PC-3 (cell line): ENCODE measurements around the gene FOXP1.

ENCODE experiments used
- EZH2 ChIP-seq: fragments of 300-600 bp; sonication (generic); IDR thresholded peaks from one replicate; pipeline ENCODE4 v1.6.1; 2017; ENCODE audit warnings: antibody characterized with exemption, mild to moderate bottlenecking, low read length; ENCODE audit not compliant: unreplicated experiment
- EZH2phosphoT487 ChIP-seq: fragments of 300-600 bp; sonication (generic); IDR thresholded peaks from 2 replicates; pipeline ENCODE4 v1.6.1; 2018; ENCODE audit warnings: mild to moderate bottlenecking, antibody characterized with exemption, low read length, borderline replicate concordance
- TF ChIP-seq, protein P1 (sequence below): fragments of 300-600 bp; sonication (generic); conservative IDR thresholded peaks from 2 replicates; pipeline ENCODE4 v1.5.1; 2017; ENCODE audit warnings: antibody characterized with exemption, low read depth, mild to moderate bottlenecking, low read length

DNA sequence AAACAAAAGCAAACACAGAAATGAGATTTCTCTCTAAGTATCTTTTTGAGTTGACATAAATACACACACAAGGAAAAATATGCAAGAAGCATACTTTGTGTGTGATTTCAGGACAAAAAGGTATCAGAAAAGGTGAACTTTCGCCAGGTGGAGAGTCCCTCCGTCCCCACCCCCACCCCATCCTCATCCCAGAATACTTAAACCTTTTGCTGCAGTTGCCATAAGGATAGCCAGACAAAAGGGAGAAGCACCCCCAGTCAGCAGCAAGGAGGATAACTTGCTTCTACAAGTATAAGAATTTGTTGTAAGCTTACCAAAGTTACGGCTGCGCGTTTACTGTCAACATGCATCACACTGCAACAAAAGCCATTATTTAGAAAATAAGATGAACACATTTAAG, 10.3 kb downstream of the FOXP1 start:
- TF ChIP-seq, protein P1, sequence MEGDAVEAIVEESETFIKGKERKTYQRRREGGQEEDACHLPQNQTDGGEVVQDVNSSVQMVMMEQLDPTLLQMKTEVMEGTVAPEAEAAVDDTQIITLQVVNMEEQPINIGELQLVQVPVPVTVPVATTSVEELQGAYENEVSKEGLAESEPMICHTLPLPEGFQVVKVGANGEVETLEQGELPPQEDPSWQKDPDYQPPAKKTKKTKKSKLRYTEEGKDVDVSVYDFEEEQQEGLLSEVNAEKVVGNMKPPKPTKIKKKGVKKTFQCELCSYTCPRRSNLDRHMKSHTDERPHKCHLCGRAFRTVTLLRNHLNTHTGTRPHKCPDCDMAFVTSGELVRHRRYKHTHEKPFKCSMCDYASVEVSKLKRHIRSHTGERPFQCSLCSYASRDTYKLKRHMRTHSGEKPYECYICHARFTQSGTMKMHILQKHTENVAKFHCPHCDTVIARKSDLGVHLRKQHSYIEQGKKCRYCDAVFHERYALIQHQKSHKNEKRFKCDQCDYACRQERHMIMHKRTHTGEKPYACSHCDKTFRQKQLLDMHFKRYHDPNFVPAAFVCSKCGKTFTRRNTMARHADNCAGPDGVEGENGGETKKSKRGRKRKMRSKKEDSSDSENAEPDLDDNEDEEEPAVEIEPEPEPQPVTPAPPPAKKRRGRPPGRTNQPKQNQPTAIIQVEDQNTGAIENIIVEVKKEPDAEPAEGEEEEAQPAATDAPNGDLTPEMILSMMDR = no peak
- TF ChIP-seq EZH2 = no peak
- no peak for TF ChIP-seq EZH2phosphoT487
